Measurements from ENCODE around the gene E2F6. TPM values are rescaled to one million over a fixed set of nuclear protein-coding genes. Genes with fewer than 3 reads are reported as not detected.
A peak's percentile ranks its signal among the peaks of the same experiment; 100 is the strongest.

E2F6 gene
- total and polyA plus RNA-seq, 2 of the 13 experiments (the other 11 are each of a cell fraction or from before 2014, with no cell fraction given): 27.3 to 36.0 TPM

- H3K27ac ChIP-seq (ENCODE audit: extremely low read length, insufficient read depth, low read length): no peak overlapping the region
- no peaks in the 10 kb centered on the region for H3K9me3 ChIP-seq (ENCODE audit: low read length)
- DNase-seq (ENCODE audit: low spot score) (no peak), FAIRE-seq (no peak), ATAC-seq (no peak)
- H4K20me1 ChIP-seq (ENCODE audit: insufficient read depth, low read length): no peaks in the 10 kb centered on the region
- no TSS peak for BruUV-seq (replicated peaks)
- 87% methylated on average over 6 of the region's 6 CpGs for WGBS (ENCODE audit: low lambda C conversion rate)
- H3K4me1 ChIP-seq (ENCODE audit: insufficient read depth, low read length): peaks cover 85% of the 10 kb centered on the region
- peaks cover 94% of the 10 kb centered on the region for H3K79me2 ChIP-seq (ENCODE audit: insufficient read depth, low read length)
- H3K36me3 ChIP-seq (replicated peaks in 1 of 2; ENCODE audit: control insufficient read depth in 1 of 2, insufficient read depth in 2 of 2, low read length in 2 of 2): peaks cover 4 to 5% of the 10 kb centered on the region in 2 experiments; a peak in 4 of 5 replicates
- intact Hi-C loops (cut with micrococcal nuclease; ENCODE audit: unreplicated experiment): no loop called here
- no peak overlapping the region for H3K9ac ChIP-seq (ENCODE audit: insufficient read depth, low read depth, low read length)
- no peak overlapping the region for H2AFZ ChIP-seq (ENCODE audit: low read length)
- ChIA-PET POLR2A (no interaction called here), CTCF (ENCODE audit: low intra/inter-chr PET ratio, low total read pairs) (no interaction called here)
- H3K27me3 ChIP-seq (ENCODE audit: control insufficient read depth in 1 of 2, insufficient read depth in 2 of 2, low read length in 2 of 2): no peaks in the 10 kb centered on the region
- in situ Hi-C loops (cut with HindIII; ENCODE audit: extremely low pct_ligation_motif_present, low pct_unique_long_range_greater_than_20kb): no loop called here
- no peak overlapping the region for H3K4me2 ChIP-seq (ENCODE audit: low read depth, low read length)
- no peak overlapping the region for H3K4me3 ChIP-seq (replicated peaks in 1 of 3; ENCODE audit: insufficient read depth in 1 of 3, low read depth in 2 of 3, low read length in 3 of 3)
- TF ChIP-seq ZBTB10 (CRISPR knock-in tag; IDR thresholded peaks at IDR 0.05; ENCODE audit: borderline replicate concordance) (no peak), HDAC2 (CRISPR knock-in tag; IDR thresholded peaks at IDR 0.05) (no peak), EED (CRISPR knock-in tag; IDR thresholded peaks at IDR 0.05) (no peak), NR2F2 (IDR thresholded peaks at IDR 0.05; ENCODE audit: borderline replicate concordance, low read depth) (no peak), MIER3 (CRISPR knock-in tag; IDR thresholded peaks at IDR 0.05; ENCODE audit: borderline replicate concordance) (no peak), CENPX (CRISPR knock-in tag; IDR thresholded peaks at IDR 0.05) (no peak), CEBPG (CRISPR knock-in tag; IDR thresholded peaks at IDR 0.05) (no peak), ARNT (IDR thresholded peaks at IDR 0.05) (0 out of 2 replicates have a peak, but pooled peaks have one; percentile 63), SAFB2 (CRISPR knock-in tag; IDR thresholded peaks at IDR 0.05; ENCODE audit: borderline replicate concordance, low read depth) (no peak), GABPB1 (CRISPR knock-in tag; IDR thresholded peaks at IDR 0.05) (no peak), THYN1 (CRISPR knock-in tag; IDR thresholded peaks at IDR 0.05; ENCODE audit: borderline replicate concordance, low read depth) (no peak), ZNF484 (CRISPR knock-in tag; IDR thresholded peaks at IDR 0.05; ENCODE audit: borderline replicate concordance, low read depth) (no peak), PCBP2 (optimal IDR thresholded peaks at IDR 0.05; ENCODE audit: low read depth, low read length, poor library complexity, severe bottlenecking) (no peak), TEAD3 (CRISPR knock-in tag; optimal IDR thresholded peaks at IDR 0.05; ENCODE audit: borderline replicate concordance) (no peak), FIP1L1 (IDR thresholded peaks at IDR 0.05; ENCODE audit: borderline replicate concordance, insufficient read depth, low read depth, low read length) (no peak), SSRP1 (CRISPR knock-in tag; IDR thresholded peaks at IDR 0.05) (no peak), ZNF430 (CRISPR knock-in tag; IDR thresholded peaks at IDR 0.05) (no peak), ZNF232 (CRISPR knock-in tag; IDR thresholded peaks at IDR 0.05; ENCODE audit: borderline replicate concordance) (no peak)
- TF ChIP-seq, protein P1, sequence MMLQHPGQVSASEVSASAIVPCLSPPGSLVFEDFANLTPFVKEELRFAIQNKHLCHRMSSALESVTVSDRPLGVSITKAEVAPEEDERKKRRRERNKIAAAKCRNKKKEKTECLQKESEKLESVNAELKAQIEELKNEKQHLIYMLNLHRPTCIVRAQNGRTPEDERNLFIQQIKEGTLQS (CRISPR knock-in tag; IDR thresholded peaks at IDR 0.05): no peak
- TF ChIP-seq, protein P2, sequence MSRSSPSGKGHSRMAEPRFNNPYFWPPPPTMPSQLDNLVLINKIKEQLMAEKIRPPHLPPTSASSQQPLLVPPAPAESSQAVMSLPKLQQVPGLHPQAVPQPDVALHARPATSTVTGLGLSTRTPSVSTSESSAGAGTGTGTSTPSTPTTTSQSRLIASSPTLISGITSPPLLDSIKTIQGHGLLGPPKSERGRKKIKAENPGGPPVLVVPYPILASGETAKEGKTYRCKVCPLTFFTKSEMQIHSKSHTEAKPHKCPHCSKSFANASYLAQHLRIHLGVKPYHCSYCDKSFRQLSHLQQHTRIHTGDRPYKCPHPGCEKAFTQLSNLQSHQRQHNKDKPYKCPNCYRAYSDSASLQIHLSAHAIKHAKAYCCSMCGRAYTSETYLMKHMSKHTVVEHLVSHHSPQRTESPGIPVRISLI (CRISPR knock-in tag; IDR thresholded peaks at IDR 0.05; ENCODE audit: borderline replicate concordance): no peak
- TF ChIP-seq, protein P3, sequence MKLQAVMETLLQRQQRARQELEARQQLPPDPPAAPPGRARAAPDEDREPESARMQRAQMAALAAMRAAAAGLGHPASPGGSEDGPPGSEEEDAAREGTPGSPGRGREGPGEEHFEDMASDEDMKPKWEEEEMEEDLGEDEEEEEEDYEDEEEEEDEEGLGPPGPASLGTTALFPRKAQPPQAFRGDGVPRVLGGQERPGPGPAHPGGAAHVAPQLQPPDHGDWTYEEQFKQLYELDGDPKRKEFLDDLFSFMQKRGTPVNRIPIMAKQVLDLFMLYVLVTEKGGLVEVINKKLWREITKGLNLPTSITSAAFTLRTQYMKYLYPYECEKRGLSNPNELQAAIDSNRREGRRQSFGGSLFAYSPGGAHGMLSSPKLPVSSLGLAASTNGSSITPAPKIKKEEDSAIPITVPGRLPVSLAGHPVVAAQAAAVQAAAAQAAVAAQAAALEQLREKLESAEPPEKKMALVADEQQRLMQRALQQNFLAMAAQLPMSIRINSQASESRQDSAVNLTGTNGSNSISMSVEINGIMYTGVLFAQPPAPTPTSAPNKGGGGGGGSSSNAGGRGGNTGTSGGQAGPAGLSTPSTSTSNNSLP (IDR thresholded peaks at IDR 0.05; ENCODE audit: low read depth, low read length): no peak
These were observed 48.9 kb upstream of the E2F6 start for GRCh38 chr2:11514904-11515303.

Measured in HepG2 (cell line).